SH-SY5Y (cell line): ENCODE results near the gene FUCA2.

Experiments
- GATA2 ChIP-seq: IDR thresholded peaks from 2 replicates; pipeline ENCODE4 v1.6.1; 2011; ENCODE audit warnings: mild to moderate bottlenecking, low read depth, low read length
- GATA3 ChIP-seq: IDR thresholded peaks from 2 replicates; pipeline ENCODE4 v1.6.1; 2011; ENCODE audit warnings: low read depth, mild to moderate bottlenecking, low read length, moderate library complexity

- TF ChIP-seq GATA2 (no peak), GATA3 (no peak)
Measured at GRCh38 chr6:143513410-143513809, 1.9 kb upstream of the FUCA2 start.
